Activated gamma-delta T cell treated with anti-CD3 and anti-CD28 coated beads, Interleukin-2, amount 50 U/mL, for 16 hours (primary cell): ENCODE measurements around the gene PAN3.
"Not testable (repeated sequence)": the region's sequence is repeated elsewhere in the genome, so short reads cannot be mapped to it uniquely, and the experiment has no call there.

Experiments
- DNase-seq: peaks from one replicate; pipeline ENCODE4 v3.0.0-alpha.2; 2020; ENCODE audit warnings: low read depth

PAN3 gene

GRCh38 chr13:28136916-28137315 lies 1.4 kb upstream of the PAN3 start:
- DNase-seq = no peak

DNA sequence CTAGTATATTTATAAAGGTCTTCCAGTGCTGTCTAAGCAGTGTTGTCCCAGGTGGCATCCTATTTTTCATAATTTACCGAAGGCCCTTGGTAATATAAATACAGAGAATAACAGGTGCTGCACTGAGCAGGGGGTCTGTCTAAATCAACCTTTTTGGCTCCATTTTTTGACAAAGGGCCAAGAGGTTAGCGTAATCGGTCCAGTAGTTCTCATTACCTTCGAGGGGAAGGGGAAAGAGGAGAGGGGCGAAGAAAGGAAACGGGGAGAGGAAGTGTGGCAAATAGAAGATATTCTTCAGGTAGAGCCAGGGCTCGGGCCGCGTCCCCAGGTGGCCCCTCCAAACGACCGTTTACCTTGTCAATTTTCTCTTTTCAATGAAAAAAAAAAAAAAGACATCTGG lies 749 bp upstream of the PAN3 start:
- DNase-seq = no peak

GRCh38 chr13:28138756-28139470 lies 568 bp downstream of the PAN3 start:
- peak; percentile 85 for DNase-seq

- DNase-seq = no peak
These were observed 2.2 kb downstream of the PAN3 start for GRCh38 chr13:28140433-28141125.

GRCh38 chr13:28141542-28141941 lies 3.2 kb downstream of the PAN3 start:
- not testable (repeated sequence) for DNase-seq

DNA sequence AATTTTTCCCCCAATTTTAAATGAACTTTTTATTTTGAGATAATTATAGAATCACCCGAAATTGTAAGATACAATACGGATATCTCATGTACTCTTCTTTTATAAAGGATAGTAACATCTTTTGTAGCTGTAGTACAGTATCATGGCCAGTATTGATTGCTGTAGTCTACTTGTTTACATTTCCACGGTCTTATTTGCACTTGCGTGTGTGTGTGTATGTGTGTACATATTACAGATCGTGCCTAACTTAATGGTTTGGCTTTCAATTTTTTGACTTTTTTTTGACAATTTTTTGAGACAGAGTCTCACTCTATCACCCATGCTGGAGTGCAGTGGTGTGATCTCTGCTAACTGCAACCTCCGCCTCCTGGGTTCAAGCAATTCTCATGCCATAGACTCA lies 6.7 kb downstream of the PAN3 start:
- DNase-seq = no peak

DNA sequence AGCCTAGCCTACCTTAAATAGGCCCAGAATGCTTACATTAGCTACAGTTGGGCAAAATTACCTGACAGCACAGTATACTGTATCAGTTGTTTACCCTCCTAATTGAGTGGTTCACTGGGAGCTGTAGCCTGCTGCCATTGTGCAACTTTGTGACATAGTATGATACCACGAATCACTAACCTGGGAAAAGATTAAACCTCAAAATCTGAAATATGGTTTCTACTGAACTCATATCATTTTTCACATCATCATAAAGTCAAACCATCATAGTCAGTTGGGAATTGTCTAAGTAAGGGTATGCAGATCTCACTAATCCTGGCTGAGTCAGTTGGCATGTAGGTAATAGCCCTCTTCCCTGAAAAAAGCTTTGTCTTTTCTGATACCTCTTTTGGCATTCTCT lies 9.2 kb downstream of the PAN3 start:
- no peak for DNase-seq

DNA sequence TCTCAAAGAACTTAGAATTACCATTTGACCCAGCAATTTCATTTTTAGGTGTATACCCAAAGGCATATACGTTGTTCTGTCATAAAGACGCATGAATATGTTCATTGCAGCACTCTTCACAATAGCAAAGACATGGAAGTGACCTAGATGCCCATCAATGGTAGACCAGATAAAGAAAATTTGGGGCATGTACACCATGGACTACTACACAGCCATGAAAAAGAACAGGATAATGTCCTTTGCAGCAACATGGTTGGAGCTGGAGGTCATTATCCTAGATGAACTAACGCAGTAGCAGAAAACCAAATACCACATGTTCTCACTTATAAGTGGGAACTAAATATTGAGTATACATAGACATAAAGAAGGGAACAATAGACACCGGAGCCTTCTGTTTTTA lies 20.7 kb downstream of the PAN3 start:
- DNase-seq = no peak

- DNase-seq = no peak
These were observed 23.0 kb downstream of the PAN3 start for GRCh38 chr13:28161370-28161769.

DNA sequence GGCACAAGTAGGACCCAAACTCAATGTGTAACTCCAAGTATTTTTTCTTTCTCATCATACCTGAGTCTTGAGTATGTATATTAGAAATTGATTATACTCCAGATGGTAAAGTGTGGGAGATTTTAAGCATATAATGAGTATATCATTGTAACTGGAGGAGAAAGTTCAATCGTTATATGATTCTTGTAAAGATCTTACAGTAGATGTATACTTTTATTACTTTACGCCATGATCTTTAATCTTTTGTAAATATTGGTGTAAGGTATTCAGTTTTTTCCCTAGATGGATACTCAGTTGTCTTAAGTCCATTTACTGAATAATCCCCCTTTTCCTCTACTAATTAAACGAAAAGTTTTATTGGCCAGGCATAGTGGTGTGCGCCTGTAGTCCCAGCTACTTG lies 25.2 kb downstream of the PAN3 start:
- no peak for DNase-seq

DNA sequence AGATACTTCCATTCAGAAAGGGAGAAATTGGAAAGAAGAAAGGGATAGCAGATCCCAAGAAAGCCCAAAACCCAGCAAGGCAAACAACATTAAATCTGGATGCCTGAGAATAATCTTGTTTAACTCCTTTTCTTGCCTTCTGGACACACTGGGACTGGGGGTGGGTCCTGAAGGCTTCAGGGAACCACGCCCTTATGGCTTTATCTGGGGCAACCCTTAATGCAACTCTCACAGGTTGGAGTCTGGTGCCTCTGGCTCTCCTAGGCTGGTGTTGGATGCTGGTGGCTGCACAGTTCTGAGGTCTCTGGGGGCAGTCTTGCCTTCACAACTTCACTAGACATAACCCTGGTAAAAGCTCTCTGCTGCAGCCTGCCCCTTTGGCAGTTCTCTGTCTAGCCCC lies 27.9 kb downstream of the PAN3 start:
- DNase-seq = no peak

DNA sequence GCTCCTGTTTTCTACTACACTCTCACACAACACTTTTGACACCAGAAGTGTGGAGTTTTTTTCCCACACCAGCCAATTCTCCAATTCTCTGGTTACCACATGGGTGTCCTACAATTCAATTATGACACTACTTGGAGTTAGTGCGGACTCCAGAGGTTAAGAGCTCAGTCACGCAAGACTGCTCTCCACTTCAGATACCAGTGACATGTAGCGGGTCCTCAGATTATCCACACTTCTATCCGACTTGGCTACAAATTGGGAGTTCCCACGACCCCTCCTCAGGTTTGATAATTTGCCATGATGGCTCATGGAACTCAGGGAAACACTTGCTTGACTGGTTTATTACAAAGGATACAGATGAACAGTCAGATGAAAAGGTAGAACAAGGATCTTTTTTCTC lies 32.9 kb downstream of the PAN3 start:
- no peak for DNase-seq

DNA sequence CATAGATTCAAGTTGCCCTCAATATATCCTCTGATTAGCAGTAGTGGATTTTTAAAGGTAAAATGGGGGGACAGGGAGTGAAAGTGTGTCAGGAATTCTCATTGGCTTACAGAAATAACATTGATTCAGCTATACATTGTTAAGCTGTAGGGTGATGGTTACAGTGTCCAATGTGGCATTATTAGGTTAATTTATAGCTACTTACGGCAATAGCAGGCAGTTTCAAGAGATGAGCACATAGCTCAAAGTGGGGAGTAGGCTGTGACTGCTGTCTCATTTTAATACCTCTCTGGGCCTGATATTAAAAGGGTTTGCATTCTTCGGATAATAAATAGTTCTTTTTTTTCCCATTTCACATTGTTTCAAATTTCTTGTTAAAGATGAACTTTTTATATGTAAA lies 34.6 kb downstream of the PAN3 start:
- no peak for DNase-seq

- no peak for DNase-seq
These were observed 35.4 kb downstream of the PAN3 start for GRCh38 chr13:28173793-28174192.

GRCh38 chr13:28177327-28177726 lies 39.0 kb downstream of the PAN3 start:
- no peak for DNase-seq

DNA sequence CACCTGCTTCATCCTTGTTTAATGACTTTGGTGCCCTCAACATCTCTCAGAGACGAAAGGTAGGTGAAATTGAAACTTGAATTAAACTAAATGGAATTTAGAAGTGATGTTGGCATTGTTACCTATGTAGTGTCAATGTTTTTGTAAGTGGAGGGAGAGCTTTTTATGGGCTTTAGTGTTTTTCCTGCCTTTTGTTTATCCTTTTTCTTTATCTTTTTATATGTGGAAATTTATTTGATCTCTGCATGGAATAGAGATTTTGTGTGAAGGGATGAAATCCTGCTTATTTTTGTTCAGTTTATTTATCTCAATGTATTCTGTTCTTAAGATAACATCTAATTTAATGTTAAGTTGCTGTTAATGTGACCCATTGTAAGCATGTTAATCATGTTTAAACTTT lies 39.5 kb downstream of the PAN3 start:
- no peak for DNase-seq

DNA sequence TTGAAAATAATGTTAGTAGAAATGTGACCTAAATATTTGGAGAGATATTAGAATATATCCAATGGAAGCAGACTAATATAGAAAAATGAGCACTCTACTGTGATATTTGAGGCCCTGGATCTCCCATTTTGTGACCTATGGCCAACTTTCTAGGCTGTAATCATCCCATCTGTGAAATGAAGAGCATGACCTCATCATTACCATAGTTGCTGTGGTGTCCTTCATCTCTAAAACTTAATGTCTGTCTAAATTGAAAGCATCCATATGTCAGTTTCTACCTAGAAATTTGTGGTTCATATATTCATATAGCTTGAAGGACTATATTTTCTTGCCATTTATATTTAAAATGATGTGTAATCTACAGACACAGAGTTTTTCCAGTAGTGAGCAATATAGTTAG lies 41.6 kb downstream of the PAN3 start:
- DNase-seq = no peak

DNA sequence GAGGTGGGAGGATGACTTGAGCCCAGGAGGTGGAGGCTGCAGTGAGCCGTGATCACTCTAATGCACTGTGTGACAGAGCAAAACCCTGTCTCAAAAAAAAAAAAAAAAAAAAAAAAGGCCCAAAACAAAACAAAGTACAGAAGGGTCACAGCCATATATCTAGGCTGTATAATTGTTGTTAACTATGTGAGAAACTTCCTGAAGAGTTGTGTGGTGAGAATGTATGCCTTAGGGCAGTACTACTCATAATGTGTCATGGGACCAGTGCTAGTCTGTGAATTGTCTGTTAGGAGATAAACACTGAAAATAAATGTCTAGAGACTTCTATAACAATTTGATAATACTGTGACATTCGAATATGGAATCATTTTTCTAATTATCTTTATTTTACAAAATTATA lies 43.1 kb downstream of the PAN3 start:
- DNase-seq = no peak

DNA sequence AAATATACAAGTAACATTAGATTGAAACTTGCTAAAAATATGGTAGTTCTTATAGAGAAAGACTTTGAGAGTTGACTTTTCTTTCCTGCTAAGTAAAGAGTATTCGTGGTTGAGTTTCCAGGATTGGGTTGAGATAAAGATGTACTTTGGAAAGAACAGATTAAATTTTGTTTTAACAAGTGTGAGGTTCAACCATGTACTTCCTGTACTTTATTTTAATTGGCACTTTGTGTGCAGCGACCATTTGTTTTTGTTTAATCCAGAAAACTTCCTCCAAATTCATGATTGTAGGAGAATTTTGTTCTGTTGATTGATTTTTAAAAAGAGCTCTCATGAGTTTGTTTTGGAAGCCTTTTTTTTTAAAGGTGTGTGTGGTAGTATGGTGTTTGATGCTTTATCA lies 46.9 kb downstream of the PAN3 start:
- DNase-seq = no peak

GRCh38 chr13:28199089-28199488 lies 60.7 kb downstream of the PAN3 start:
- DNase-seq = no peak

- no peak for DNase-seq
These were observed 65.7 kb downstream of the PAN3 start for GRCh38 chr13:28204043-28204442.

DNA sequence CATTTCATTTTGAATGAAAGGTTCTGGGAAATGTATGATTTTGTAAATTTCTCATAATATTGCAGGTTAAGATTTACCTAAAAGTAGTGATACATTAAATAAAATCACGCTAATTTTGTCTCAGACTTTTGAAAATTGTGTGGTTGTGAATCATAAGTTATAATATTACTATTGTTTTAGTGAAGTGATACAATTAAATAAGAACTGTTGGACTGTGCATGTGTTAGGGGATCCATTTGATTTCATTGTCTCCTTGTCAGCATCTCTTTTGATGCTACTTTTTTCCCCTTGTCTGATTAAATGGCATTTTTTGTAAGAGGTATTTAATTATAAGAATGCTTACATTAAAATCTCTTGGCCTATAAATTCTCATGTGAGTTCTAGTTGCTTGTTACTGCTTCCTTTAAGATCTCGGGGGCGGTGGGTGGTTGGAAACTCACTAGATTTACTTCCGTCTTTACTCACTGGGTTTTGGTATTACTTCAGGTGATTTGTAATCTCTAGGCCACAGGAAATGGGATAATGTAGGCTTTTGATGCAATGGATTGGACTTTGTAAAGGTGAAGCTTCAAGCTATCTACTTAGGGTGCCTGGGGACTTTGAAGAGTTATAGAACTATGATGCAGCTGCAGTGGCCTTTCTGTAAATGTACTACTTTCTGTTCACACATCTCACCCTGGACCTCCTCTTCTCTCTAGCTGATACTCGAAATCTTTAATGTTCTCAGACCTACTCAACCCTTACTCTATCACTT lies 66.5 kb downstream of the PAN3 start:
- no peak for DNase-seq

- DNase-seq = no peak
These were observed 80.3 kb downstream of the PAN3 start for GRCh38 chr13:28218679-28219078.
